OCI-LY1 (cell line): ENCODE measurements around the gene STAT4.

ENCODE experiments used
- EZH2 ChIP-seq: fragments of 200-600 bp; sonication (generic), shearing (Covaris generic); IDR thresholded peaks from 2 replicates; pipeline ENCODE4 v1.8.0; 2017; ENCODE audit warnings: borderline replicate concordance, mixed run types, mild to moderate bottlenecking, antibody characterized with exemption, low read length, moderate library complexity, mixed read lengths
- TF ChIP-seq, protein P1 (sequence below): fragments of 200-600 bp; sonication (generic), shearing (Covaris generic); IDR thresholded peaks from 2 replicates; pipeline ENCODE4 v1.5.1; 2017; ENCODE audit warnings: mild to moderate bottlenecking, antibody characterized with exemption, low read length, moderate library complexity, mixed read lengths

GRCh38 chr2:191150600-191151330 lies at the start of gene STAT4:
- TF ChIP-seq, protein P1, sequence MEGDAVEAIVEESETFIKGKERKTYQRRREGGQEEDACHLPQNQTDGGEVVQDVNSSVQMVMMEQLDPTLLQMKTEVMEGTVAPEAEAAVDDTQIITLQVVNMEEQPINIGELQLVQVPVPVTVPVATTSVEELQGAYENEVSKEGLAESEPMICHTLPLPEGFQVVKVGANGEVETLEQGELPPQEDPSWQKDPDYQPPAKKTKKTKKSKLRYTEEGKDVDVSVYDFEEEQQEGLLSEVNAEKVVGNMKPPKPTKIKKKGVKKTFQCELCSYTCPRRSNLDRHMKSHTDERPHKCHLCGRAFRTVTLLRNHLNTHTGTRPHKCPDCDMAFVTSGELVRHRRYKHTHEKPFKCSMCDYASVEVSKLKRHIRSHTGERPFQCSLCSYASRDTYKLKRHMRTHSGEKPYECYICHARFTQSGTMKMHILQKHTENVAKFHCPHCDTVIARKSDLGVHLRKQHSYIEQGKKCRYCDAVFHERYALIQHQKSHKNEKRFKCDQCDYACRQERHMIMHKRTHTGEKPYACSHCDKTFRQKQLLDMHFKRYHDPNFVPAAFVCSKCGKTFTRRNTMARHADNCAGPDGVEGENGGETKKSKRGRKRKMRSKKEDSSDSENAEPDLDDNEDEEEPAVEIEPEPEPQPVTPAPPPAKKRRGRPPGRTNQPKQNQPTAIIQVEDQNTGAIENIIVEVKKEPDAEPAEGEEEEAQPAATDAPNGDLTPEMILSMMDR: no peak
- no peak for TF ChIP-seq EZH2
